HEK293 (cell line): ENCODE data around the gene ADAMTS9.

ENCODE experiments used
- FEZF1 ChIP-seq: fragments of 450-650 bp; formaldehyde crosslinking; IDR thresholded peaks from 2 replicates; pipeline ENCODE4 v1.5.1; 2016; ENCODE audit warnings: missing biosample characterization, missing genetic modification characterization
- KLF17 ChIP-seq: fragments of 450-650 bp; formaldehyde crosslinking; IDR thresholded peaks from 2 replicates; pipeline ENCODE4 v1.5.1; 2016; ENCODE audit warnings: missing biosample characterization, missing genetic modification characterization
- MYNN ChIP-seq: fragments of 450-650 bp; formaldehyde crosslinking; IDR thresholded peaks from 2 replicates; pipeline ENCODE4 v1.5.1; 2016; ENCODE audit warnings: missing biosample characterization, missing genetic modification characterization, borderline replicate concordance
- PRDM4 ChIP-seq: fragments of 450-650 bp; formaldehyde crosslinking; IDR thresholded peaks from 2 replicates; pipeline ENCODE4 v1.5.1; 2017; ENCODE audit warnings: missing biosample characterization, missing genetic modification characterization
- RBAK ChIP-seq: fragments of 450-650 bp; formaldehyde crosslinking; IDR thresholded peaks from 2 replicates; pipeline ENCODE4 v1.5.1; 2016; ENCODE audit warnings: missing biosample characterization, missing genetic modification characterization
- SALL2 ChIP-seq: fragments of 450-650 bp; formaldehyde crosslinking; IDR thresholded peaks from 2 replicates; pipeline ENCODE4 v1.5.0; 2017; ENCODE audit warnings: missing biosample characterization, mild to moderate bottlenecking, missing genetic modification characterization, borderline replicate concordance
- SP7 ChIP-seq: fragments of 450-650 bp; formaldehyde crosslinking; IDR thresholded peaks from 2 replicates; pipeline ENCODE4 v1.5.1; 2016; ENCODE audit warnings: missing biosample characterization, missing genetic modification characterization
- WT1 ChIP-seq: fragments of 450-650 bp; formaldehyde crosslinking; IDR thresholded peaks from 2 replicates; pipeline ENCODE4 v1.5.1; 2016; ENCODE audit warnings: missing biosample characterization, missing genetic modification characterization
- ZBTB26 ChIP-seq: fragments of 450-650 bp; formaldehyde crosslinking; optimal IDR thresholded peaks from 2 replicates; pipeline ENCODE3; 2016; ENCODE audit warnings: missing biosample characterization, mild to moderate bottlenecking, missing genetic modification characterization
- ZBTB48 ChIP-seq: fragments of 450-650 bp; formaldehyde crosslinking; IDR thresholded peaks from 2 replicates; pipeline ENCODE4 v1.5.1; 2016; ENCODE audit warnings: missing biosample characterization, missing genetic modification characterization
- ZFHX2 ChIP-seq: fragments of 450-650 bp; formaldehyde crosslinking; conservative IDR thresholded peaks from 2 replicates; pipeline ENCODE4 v1.5.1; 2016; ENCODE audit warnings: missing biosample characterization, missing genetic modification characterization
- ZFP3 ChIP-seq: fragments of 450-650 bp; formaldehyde crosslinking; IDR thresholded peaks from 2 replicates; pipeline ENCODE4 v1.5.1; 2016; ENCODE audit warnings: low read depth, missing biosample characterization, missing genetic modification characterization
- ZFP41 ChIP-seq: fragments of 450-650 bp; formaldehyde crosslinking; IDR thresholded peaks from 2 replicates; pipeline ENCODE4 v1.5.1; 2016; ENCODE audit warnings: missing biosample characterization, missing genetic modification characterization, borderline replicate concordance
- ZNF169 ChIP-seq: fragments of 450-650 bp; formaldehyde crosslinking; IDR thresholded peaks from 2 replicates; pipeline ENCODE4 v1.5.1; 2016; ENCODE audit warnings: missing biosample characterization, missing genetic modification characterization
- ZNF202 ChIP-seq: fragments of 450-650 bp; formaldehyde crosslinking; IDR thresholded peaks from 2 replicates; pipeline ENCODE4 v1.5.1; 2016; ENCODE audit warnings: missing biosample characterization, missing genetic modification characterization, borderline replicate concordance
- ZNF23 ChIP-seq: fragments of 450-650 bp; formaldehyde crosslinking; IDR thresholded peaks from 2 replicates; pipeline ENCODE4 v1.5.1; 2016; ENCODE audit warnings: missing biosample characterization, missing genetic modification characterization, borderline replicate concordance
- ZNF266 ChIP-seq: fragments of 450-650 bp; formaldehyde crosslinking; IDR thresholded peaks from 2 replicates; pipeline ENCODE4 v1.5.1; 2016; ENCODE audit warnings: missing biosample characterization, missing genetic modification characterization, low read depth
- ZNF280C ChIP-seq: fragments of 450-650 bp; formaldehyde crosslinking; IDR thresholded peaks from 2 replicates; pipeline ENCODE4 v1.5.1; 2016; ENCODE audit warnings: missing biosample characterization, missing genetic modification characterization
- ZNF394 ChIP-seq: fragments of 450-650 bp; formaldehyde crosslinking; IDR thresholded peaks from 2 replicates; pipeline ENCODE4 v1.5.1; 2016; ENCODE audit warnings: missing biosample characterization, missing genetic modification characterization, mild to moderate bottlenecking, moderate library complexity, borderline replicate concordance
- ZNF404 ChIP-seq: fragments of 450-650 bp; formaldehyde crosslinking; IDR thresholded peaks from 2 replicates; pipeline ENCODE4 v1.5.1; 2017; ENCODE audit warnings: missing biosample characterization, missing genetic modification characterization
- ZNF423 ChIP-seq: fragments of 450-650 bp; formaldehyde crosslinking; IDR thresholded peaks from 2 replicates; pipeline ENCODE4 v1.5.1; 2016; ENCODE audit warnings: missing biosample characterization, missing genetic modification characterization
- ZNF426 ChIP-seq: fragments of 450-650 bp; formaldehyde crosslinking; IDR thresholded peaks from 2 replicates; pipeline ENCODE4 v1.5.1; 2017; ENCODE audit warnings: missing biosample characterization, missing genetic modification characterization, mild to moderate bottlenecking, inconsistent platforms, moderate library complexity
- ZNF48 ChIP-seq: fragments of 450-650 bp; formaldehyde crosslinking; IDR thresholded peaks from 2 replicates; pipeline ENCODE4 v1.5.1; 2016; ENCODE audit warnings: missing biosample characterization, missing genetic modification characterization
- ZNF561 ChIP-seq: fragments of 450-650 bp; IDR thresholded peaks from 2 replicates; pipeline ENCODE4 v1.5.1; 2018; ENCODE audit warnings: missing biosample characterization, missing genetic modification characterization, borderline replicate concordance
- ZNF629 ChIP-seq: fragments of 450-650 bp; formaldehyde crosslinking; IDR thresholded peaks from 2 replicates; pipeline ENCODE4 v1.5.1; 2017; ENCODE audit warnings: missing biosample characterization, missing genetic modification characterization
- ZNF692 ChIP-seq: fragments of 450-650 bp; formaldehyde crosslinking; IDR thresholded peaks from 2 replicates; pipeline ENCODE4 v1.5.1; 2016; ENCODE audit warnings: missing biosample characterization, missing genetic modification characterization
- ZNF843 ChIP-seq: fragments of 450-650 bp; formaldehyde crosslinking; IDR thresholded peaks from 2 replicates; pipeline ENCODE4 v1.5.1; 2016; ENCODE audit warnings: missing biosample characterization, missing genetic modification characterization
- ZSCAN16 ChIP-seq: fragments of 450-650 bp; formaldehyde crosslinking; IDR thresholded peaks from 2 replicates; pipeline ENCODE4 v1.5.1; 2016; ENCODE audit warnings: missing biosample characterization, missing genetic modification characterization
- ZSCAN18 ChIP-seq: fragments of 450-650 bp; formaldehyde crosslinking; IDR thresholded peaks from 2 replicates; pipeline ENCODE4 v1.5.1; 2016; ENCODE audit warnings: missing biosample characterization, missing genetic modification characterization
- ZSCAN5A ChIP-seq: fragments of 450-650 bp; formaldehyde crosslinking; IDR thresholded peaks from 2 replicates; pipeline ENCODE4 v1.5.1; 2016; ENCODE audit warnings: missing biosample characterization, missing genetic modification characterization

ADAMTS9 gene

GRCh38 chr3:64685331-64685799 is 2.4 kb downstream of the ADAMTS9 start (continued):
- TF ChIP-seq PRDM4 (tag by site-specific recombination) = no peak
- TF ChIP-seq ZSCAN18 (tag by site-specific recombination) = no peak
- no peak for TF ChIP-seq ZNF169
- TF ChIP-seq SALL2 (tag by site-specific recombination) = no peak
- no peak for TF ChIP-seq ZNF404 (tag by site-specific recombination)
- TF ChIP-seq KLF17 (tag by site-specific recombination) = peak; percentile 29
- TF ChIP-seq SP7 (tag by site-specific recombination) = 0 out of 2 replicates have a peak, but pooled peaks have one; percentile 3
- TF ChIP-seq ZNF280C (tag by site-specific recombination) = no peak
- TF ChIP-seq ZNF843 = no peak
- TF ChIP-seq ZNF394 = no peak
- no peak for TF ChIP-seq MYNN
- TF ChIP-seq ZBTB48 (tag by site-specific recombination) = no peak; the same call in 1 of the 2 replicates
- peak; percentile 16 for TF ChIP-seq ZBTB26 (tag by site-specific recombination)
- TF ChIP-seq ZFHX2 = no peak
- TF ChIP-seq RBAK (tag by site-specific recombination) = no peak
- no peak for TF ChIP-seq FEZF1 (tag by site-specific recombination)
- TF ChIP-seq ZNF202 (tag by site-specific recombination) = no peak
- no peak for TF ChIP-seq ZFP3 (tag by site-specific recombination)
- TF ChIP-seq ZFP41 (tag by site-specific recombination) = no peak
- TF ChIP-seq ZNF423 (tag by site-specific recombination) = peak; percentile 81
- no peak for TF ChIP-seq ZNF23 (tag by site-specific recombination)
- TF ChIP-seq ZNF48 (tag by site-specific recombination) = no peak
- no peak for TF ChIP-seq ZSCAN16 (tag by site-specific recombination)
- TF ChIP-seq ZNF266 (tag by site-specific recombination) = peak; percentile 52; the same call in 1 of the 2 replicates
- no peak for TF ChIP-seq ZNF426 (tag by site-specific recombination)
- peak; percentile 50; the same call in 1 of the 2 replicates for TF ChIP-seq ZNF629 (tag by site-specific recombination)
- no peak for TF ChIP-seq ZNF692 (tag by site-specific recombination)
- TF ChIP-seq ZNF561 = peak; percentile 49; the same call in 1 of the 2 replicates
- no peak for TF ChIP-seq ZSCAN5A (tag by site-specific recombination)
- 0 out of 2 replicates have a peak, but pooled peaks have one; percentile 14 for TF ChIP-seq WT1 (tag by site-specific recombination)
